ENCODE measurements around the gene CCND3.
"Not testable (repeated sequence)": the region's sequence is repeated elsewhere in the genome, so short reads cannot be mapped to it uniquely, and the experiment has no call there.

The CCND3 gene

DNA sequence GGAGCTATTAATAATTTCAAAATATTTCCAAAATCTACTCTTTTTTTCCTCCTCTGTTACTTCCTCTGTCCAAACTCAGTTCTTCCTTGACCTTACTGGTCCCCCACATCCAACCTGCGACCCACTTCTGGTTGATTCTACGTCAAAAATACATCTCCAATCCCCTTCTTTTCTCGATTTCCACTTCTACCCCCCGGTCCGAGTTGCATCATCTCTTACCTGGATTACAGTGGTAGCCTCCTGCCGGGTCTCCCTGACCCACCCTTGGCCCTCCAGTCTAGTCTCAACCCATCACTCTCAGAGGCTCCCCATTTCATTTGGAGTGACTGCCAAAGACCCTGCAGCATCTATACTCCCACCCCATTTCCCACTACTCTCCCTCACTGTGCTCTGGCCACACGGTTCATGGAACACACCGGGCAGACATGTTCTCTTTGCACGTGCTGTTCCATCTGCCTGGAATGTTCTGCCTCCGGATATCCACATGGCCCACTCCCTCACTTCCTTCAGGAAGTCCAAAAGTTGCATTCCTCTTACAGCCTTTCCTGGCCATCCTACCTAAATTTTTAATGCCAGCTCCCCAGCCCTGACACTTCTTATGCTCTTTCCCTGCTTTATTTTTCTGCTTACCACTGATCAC lies 6.1 kb upstream of the CCND3 start:
- DNase-seq: no peak

DNA sequence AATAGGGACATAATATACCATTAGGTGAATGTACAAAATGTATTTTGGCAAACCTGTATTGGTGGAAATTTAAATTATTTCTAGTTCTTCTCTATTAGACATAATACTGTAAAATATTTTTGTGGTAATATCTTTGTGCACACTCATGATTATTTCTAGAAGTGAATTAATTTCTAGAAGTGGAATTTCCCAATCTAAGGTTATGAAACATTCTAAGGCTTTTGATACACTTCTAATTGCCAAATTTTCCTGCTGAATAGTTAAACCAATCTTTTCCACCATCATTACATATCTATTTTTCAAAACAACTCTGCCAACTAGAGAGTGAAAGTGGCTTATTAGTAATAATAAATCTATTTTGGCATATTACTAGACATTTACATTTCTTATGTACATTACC lies 1.8 kb upstream of the CCND3 start:
- no peak for DNase-seq

DNA sequence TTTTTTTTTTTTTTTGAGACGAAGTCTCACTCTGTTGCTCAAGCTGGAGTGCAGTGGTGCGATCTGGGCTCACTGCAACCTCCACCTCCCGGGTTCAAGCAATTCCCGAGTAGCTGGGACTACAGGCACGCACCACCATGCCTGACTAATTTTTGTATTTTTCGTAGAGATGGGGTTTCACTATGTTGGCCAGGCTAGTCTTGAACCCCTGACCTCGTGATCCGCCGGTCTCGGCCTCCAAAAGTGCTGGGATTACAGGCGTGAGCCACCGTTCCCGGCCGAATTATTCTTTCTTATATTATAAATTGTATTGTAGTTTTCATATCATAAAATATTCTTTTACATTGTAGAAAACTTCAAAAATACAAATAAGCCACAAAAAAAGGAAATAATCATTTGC lies 1.3 kb upstream of the CCND3 start:
- not testable (repeated sequence) for DNase-seq

DNA sequence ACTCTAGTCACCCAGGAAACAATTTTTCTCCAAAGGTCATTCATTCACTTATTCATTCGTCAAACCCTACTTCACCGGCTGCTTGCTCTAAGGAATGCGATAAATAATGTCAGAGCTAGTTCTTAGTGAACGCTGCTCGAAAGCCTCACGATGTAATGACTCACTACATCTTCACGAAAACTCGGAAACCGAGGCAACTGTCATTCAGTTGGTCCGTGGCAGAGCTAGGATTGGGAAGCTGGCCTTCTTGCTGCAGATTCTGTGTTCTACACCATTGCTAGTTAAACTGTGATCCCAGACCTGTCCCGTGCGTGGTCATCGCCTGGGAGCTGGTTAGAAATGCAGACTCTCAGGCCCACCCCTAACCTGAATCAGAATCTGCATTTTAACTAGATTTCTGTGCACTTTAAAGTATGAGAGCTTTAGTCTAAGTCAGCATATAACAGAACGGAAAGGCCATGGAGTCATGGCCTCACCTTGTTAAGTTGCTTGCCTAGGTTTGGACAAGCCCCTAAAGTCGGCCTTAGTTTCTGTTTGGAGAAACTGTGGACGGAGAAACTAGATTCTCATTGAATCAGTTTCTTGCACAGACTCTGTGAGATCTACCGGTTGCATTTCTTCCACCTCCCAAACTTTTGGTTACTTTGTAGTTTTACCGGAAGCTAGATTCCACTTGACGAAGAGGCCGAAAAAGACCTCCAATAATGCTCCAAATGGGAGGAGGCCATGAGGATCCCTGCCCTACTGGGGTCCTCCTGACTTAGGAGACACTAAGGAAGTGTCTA lies 651 bp upstream of the CCND3 start:
- no peak for DNase-seq

DNA sequence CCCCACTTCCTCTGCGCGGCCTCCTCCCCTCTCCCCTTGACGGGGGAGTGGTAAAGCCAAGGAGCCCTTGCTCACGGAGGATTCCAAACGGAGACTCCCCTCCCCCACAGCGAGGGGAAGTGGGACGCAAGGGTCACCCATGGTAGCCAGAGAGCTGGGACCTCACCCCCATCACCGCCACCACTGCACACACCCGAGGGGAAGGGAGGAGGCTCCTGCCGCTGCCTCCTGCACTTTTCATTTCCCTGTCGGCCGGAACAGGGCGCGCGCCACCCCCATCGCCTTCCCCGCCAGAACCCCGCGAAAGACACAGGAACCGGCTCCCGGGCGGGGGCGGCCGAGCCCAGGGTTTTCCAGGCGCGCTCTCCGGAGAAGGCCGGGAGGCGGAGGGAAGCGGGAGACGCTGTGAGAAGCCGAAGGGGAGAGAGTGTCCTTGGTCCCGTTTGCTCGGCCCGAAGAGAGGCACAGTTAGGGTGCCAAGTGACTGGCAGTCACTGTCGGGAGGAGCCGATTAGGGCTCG lies 789 bp downstream of the CCND3 start:
- DNase-seq: peak; percentile 62

DNA sequence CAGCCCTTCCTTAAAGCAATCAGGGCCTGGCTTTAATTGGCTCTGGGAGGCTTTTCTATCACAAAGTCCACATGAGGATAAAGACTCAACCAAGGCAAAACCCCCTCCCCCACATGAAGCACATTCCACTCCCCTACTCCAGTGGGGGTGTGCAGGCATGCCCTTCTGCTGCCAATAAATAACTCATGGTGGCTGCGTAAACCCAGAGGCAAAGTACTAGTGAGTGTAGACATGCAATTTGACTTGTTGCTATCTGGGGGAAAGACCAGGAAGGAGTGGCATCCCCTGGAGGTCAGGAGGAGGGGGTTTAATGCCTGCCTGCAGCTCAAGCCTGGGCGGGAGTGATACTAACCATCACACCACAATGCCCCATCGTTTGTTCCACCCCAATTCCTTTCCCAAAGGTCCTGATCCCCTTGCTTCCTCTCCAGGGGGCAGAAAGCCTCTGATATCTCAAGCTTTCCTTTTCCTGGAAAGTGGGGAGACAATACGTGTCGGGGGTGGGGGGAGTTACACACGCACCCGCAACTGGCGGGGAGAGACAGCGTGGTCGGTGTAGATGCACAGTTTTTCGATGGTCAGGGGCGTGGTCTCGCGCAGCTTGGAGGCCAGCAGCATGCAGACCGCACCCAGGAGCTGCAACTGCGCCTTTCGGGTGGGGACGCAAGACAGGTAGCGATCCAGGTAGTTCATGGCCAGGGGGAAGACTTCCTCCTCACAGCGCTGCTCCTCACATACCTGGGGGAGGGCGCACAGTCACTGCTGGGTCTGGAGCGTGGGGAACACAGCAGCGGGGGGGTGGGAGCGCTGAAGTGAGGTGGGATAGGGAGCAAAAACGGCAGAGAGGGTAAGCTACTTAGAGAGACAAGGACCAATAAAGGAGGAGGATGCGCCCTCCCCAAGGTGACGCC lies 1.5 kb downstream of the CCND3 start:
- DNase-seq: no peak

DNA sequence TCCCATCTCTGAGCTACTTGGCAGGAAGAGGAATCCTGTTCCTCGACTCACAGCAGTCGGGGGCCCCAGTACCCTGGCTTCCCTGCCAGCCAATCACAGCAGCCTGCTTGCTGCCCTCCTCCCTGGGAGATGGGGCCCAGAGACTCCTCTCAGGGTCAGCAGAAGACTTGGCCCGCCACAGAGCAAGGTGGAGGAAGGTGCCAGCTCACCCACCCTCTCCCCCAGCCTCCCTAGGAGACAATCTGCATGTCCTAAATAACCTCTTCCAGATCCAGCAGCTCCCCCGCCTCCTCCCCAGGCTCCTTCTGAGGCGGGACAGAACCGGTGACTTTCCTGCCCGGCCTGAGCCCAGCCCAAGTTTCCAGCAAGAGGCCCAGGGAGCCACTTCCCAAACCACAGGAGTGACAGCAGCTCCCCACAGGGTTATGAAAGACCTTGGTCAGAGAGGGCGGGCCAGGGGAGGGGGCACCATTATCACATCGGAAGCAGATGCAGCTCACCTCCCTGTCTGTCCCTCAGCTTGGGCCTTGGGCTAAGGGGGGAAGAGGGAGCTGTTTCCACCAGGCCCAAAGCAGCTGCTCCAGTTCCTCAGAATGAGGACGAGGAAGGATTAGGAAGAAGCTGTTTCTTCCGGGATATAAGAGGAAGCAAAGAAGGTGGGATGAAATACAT lies 2.3 kb downstream of the CCND3 start:
- DNase-seq: no peak

DNA sequence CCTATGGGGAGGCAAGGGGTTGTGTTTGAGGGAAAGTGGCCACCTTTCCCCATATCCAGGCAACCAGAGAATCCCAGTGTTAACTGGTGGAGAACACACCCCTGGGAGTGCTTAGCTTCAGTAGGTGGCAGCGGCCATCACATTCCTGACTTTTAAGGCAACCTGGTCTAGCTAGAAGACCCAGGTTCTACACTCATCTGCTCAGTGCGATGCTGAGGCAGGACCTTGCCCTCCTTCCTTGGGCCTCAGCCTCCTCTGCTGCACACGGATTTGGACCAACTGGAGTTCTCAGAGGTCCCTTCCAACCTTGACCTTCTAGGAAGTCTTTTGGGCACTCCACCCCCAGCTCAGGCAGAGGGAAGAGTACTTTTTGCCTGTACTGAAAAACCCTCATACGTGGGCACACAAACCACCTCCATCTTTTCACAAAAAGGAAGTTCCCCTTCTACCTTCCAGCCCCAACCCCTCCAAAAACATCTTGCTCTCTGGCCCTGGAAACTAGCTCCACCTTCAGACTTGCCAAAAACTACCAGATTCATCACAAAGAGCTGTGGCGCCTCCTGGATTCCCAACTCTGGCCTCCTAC lies 2.9 kb downstream of the CCND3 start:
- no peak for DNase-seq

DNA sequence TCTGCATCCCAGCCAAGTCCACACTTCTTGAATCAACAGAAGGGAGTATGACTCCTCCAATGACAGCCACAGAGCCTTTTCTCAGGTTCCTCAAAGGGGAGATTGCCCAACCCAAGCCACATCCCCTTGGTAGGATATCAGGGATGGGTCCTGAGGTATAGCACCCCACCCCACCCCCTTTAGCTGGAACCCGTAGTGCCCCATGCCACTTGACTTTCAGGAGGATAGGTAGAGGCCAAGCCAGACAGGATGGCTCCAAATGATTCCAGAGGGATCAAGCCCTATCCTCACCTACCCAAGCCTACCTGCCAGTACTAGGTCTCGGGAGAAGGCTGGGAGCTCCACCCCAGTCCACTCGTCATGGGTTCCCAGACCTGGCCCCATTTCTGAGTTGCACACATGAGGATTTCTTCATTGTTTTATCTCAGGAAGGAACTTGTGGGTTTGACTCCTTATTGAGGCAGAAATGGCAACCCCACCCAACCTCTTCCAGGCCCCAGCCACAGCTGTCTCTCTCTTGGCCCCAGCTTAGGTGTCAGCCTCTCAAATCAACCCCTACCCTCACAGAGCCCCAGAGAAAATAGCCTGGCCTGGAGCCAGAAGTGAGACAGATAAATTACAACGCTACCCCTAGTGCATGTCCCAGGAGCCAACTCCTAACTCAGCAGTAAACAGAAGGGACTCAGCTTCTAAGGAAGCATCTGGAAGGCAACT lies 3.6 kb downstream of the CCND3 start:
- peak; percentile 71 for DNase-seq

DNA sequence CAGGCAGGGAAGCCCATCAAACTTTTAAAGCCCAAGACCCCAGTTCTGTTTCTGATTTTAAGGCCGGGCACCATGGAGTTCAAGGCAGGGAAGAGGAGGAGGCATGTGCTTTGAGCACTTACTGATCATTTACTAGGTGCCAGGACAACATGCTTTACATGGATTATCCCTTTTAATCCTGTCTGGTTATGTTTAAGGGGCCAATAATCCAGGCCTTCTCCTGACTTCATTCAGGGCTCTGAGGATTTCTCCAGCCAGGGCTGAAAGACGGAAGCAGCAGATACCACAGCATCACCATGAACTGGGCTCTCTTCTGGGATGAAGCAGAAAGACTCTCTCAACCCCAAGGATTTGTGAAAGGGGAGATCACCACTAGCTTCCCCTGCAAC lies 4.1 kb downstream of the CCND3 start:
- no peak for DNase-seq

DNA sequence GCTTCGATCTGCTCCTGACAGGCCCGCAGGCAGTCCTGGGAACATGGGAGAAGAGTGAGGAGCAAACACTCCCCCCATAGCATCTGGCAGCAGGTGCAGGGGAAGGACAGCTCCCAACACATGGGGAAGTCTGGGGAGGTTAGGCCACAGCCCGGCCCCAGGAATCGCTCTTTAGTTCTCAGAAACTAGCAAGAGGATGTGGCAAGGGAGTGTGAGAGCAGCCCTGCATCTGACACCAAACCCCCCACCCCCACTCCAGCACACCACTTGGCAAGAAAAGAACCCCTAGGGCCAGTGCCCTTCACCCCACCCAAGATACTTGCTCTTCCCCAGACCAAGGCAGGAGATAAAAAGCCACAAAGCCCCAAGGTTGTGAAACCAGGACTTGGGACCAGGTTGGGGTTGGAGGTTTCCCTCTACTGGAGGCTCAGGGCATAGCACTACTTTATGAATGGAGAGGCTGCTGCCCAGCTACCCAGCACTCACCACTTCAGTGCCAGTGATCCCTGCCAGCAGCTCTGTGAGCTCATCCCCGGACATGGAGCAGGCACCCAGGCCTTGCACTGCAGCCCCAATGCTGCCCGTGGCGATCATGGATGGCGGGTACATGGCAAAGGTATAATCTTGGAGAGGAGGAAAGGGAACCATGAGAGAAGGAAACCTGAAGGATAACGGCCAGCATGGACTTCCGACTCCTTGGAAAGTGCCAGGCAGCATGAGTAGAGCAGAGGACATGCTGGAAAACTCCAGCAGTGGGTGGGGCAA lies 5.4 kb downstream of the CCND3 start:
- DNase-seq: peak; percentile 86

DNA sequence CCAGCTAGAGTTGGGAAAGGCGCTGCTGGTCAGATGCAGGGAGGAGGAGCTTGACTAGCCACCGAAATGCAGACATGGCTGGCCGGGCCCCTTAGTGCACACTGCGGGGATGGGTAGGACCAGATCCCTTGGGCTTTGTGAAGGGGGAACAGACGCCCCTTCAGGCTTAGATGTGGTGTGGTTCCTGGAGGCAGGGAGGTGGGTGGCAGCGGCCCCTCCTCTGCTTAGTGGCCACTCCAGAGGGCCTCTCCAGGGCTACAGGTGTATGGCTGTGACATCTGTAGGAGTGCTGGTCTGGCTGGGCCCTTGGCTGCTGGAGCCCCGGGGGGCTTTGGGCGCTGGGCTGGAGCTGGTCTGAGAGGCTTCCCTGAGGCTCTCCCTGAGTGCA lies 5.9 kb downstream of the CCND3 start:
- DNase-seq: no peak

DNA sequence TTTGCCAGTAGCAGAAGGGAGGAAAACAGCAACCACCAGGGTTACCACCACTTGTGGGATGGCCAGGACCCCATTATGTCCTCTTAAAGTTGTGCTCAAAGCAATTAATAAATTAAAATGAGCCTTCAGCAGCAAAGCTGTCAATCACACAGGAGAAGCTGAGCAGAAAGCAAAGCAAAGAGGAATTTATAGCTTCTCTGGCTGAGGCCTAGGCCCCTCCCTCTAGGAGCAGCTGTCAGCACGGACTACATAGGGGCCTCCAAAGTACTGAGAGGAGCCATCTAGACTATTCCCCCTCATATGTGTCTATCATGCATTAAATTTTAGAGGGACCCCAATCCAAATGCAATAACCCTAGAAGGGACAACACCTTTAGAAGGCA lies 6.4 kb downstream of the CCND3 start:
- no peak for DNase-seq

DNA sequence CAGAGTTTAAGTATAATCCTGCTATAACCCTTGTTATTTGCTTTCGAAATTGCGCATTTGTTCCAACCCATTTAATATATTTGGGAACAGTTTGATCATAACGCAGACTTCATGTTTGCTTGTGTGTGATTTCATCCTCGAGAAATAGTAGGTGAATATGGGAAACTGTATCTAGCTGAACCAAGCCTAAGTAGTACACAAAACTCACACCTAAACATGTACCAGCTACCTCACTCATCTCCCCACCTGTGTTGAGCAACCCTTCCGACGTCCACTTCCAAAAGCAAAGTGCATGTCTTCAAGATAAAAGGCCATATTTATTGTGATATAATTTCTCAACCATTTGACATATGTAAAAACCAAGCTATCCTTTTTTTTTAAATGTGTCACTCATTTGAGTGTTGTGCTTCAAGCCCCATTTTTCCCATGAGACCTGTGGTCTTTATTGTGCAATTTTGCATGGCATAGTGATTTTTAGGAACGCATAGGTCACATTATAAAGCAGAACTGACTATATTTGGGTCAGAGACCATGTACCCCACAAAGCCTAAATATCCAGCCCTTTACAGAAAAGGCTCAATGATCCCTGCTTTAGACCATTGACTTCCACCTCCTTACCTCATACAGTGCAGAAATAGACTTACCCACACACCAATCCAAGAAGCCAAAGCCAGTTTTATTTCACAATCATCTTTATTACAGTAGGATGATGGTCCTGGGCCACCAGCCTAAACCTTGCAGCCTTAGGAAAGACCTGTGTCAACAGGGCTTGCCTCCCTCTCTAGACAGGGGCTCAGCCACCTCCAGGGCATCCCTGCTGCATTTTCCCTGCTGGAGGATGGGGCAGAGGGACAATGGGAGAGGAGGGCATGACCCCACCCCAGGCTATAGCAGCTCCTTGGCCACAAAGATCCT lies 7.1 kb downstream of the CCND3 start:
- DNase-seq: no peak

DNA sequence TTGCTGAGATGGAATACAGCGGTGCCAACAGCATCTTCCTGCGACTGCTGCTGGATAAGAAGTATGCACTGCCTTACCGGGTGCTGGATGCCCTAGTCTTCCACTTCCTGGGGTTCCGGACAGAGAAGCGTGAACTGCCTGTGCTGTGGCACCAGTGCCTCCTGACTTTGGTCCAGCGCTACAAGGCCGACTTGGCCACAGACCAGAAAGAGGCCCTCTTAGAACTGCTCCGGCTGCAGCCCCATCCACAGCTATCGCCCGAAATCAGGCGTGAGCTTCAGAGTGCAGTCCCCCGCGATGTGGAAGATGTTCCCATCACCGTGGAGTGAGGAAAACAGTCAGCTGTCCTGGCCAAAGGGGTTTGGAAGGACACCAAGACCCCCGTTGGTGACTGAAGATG lies 9.2 kb downstream of the CCND3 start:
- no peak for DNase-seq

DNA sequence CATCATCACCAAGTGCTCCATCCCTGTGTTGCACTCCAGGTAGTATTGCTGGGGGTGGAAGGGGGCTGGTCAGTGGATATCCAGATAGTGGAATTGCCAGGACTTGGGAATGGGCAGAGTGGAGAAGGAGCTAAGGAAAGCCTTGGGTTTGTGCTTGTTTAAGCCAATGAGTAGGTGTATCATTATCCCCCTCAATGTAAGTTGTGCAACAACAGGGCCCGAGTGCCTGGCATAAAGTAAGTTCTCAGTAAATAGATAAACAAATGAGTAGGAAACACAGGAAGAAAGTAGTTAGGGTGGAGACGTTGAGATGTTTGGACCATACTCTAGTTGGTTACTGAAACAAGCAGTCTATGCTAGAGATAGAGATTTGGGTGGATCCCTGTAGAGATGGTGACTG lies 9.8 kb downstream of the CCND3 start:
- DNase-seq: no peak

DNA sequence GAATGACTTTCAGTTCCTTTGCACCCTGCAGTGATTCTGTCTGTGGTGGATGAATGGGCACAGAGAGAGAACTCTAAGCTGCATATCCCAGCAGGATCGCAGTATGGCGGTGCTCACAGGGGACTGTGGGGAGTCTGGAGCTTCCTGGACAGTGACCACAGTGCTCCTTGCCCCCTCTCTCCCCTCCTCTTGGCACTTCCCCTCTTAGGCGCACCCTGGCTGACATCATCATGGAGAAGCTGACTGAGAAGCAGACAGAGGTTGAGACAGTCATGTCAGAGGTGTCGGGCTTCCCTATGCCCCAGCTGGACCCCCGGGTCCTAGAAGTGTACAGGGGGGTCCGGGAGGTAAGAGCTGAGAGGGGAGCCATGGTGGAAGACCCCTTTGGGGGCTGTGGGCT lies 11.7 kb downstream of the CCND3 start:
- DNase-seq: no peak

DNA sequence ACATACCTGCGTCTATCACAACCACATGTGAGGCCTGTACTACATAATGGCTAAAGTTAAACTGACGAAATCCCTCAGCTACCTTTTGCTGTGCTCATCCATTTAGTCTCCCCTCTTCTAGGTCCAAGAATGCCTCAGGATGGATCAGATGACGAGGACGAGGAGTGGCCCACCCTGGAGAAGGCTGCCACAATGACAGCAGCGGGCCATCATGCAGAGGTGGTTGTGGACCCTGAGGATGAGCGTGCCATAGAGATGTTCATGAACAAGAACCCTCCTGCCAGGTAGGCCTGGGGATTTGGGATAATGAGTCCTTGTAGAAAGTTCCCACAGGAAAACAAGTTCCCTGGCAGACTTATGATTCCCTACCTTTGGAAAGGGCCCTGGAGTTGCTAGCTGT lies 14.4 kb downstream of the CCND3 start:
- DNase-seq: no peak

DNA sequence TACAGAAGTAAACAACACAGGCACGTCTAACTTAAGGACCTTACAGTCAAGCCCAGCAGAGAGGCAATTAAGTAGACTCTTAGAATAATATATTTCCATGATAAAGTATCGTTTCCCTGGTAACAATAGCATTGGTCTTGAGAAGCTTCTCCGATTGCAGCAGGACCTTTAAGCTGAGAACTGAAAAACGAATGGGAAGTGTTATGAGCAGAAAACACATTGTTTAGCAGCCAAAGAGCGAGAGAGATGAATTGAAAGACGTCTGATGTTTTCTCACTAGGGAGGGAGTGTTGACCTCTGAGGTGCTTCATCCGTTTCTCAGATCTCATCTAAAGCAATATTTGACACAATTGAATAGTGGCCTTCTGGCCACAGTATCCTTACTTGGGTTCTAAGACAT lies 19.5 kb downstream of the CCND3 start:
- no peak for DNase-seq

DNA sequence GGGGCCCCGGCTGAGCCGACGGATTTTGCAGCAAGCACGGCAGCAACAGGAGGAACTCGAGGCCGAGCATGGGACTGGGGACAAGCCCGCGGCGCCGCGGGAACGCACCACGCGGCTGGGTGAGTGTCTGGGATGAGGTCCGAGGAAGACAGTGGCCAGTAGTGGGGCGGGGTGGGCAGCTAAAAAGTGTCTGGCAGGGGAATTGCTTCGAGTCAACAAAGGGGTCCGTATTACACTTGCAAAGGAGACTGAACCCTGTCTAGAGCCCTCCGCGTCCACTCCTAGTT lies 20.0 kb downstream of the CCND3 start:
- DNase-seq: no peak

Measured in activated gamma-delta T cell treated with Interleukin-2 at 50 U/mL for 16 hours (primary cell).